HEK293 (cell line): ENCODE results near the gene SLC47A2.

Source experiments
- CTCF ChIA-PET: fragments of 350-600 bp; formaldehyde crosslinking; extraction: SDS; loops from one replicate; lab custom pipeline; 2021; ENCODE audit warnings: antibody characterized with exemption; lab: Yijun Ruan, JAX
- POLR2A ChIA-PET: fragments of 300-600 bp; formaldehyde crosslinking; extraction: SDS; loops from one replicate; lab custom pipeline; 2020; ENCODE audit warnings: antibody characterized with exemption, inconsistent platforms; lab: Yijun Ruan, JAX
- H3K27ac ChIP-seq: fragments of 200-500 bp; sonication (Bioruptor generic); 2 replicates; pipeline ENCODE4 v1.5.1; 2014; ENCODE audit warnings: low read depth, low read length, control low read depth, inconsistent platforms; ENCODE audit errors: extremely low read depth
- H3K36me3 ChIP-seq, 2 experiments: fragments of 200-500 bp in 1 of 2; sonication (Bioruptor generic) in 1 of 2; 1 replicate in 1 of 2; 2 replicates in 1 of 2; pipeline ENCODE4 v1.5.1; 2014 to 2017; ENCODE audit warnings: inconsistent platforms in 2 of 2, low read length in 2 of 2; ENCODE audit not compliant: control insufficient read depth in 2 of 2, insufficient read depth in 1 of 2
- H3K4me1 ChIP-seq: fragments of 200-500 bp; sonication (Bioruptor generic); 2 replicates; pipeline ENCODE4 v1.5.1; 2014; ENCODE audit warnings: mild to moderate bottlenecking, low read length, inconsistent platforms; ENCODE audit not compliant: control insufficient read depth, insufficient read depth
- H3K4me3 ChIP-seq: 2 replicates; pipeline ENCODE4 v1.5.1; 2011; ENCODE audit warnings: low read depth, mild to moderate bottlenecking, control low read depth, low read length, moderate library complexity
- H3K9me3 ChIP-seq: fragments of 200-500 bp; sonication (Bioruptor generic); 2 replicates; pipeline ENCODE4 v1.5.1; 2014; ENCODE audit warnings: low read depth, low read length, inconsistent platforms; ENCODE audit not compliant: control insufficient read depth, insufficient read depth
- BCL11B ChIP-seq: fragments of 450-650 bp; formaldehyde crosslinking; IDR thresholded peaks from 2 replicates; pipeline ENCODE4 v1.5.1; 2016; ENCODE audit warnings: low read depth, missing biosample characterization, missing genetic modification characterization
- FEZF1 ChIP-seq: fragments of 450-650 bp; formaldehyde crosslinking; IDR thresholded peaks from 2 replicates; pipeline ENCODE4 v1.5.1; 2016; ENCODE audit warnings: missing biosample characterization, missing genetic modification characterization
- KLF16 ChIP-seq: fragments of 450-650 bp; formaldehyde crosslinking; IDR thresholded peaks from 2 replicates; pipeline ENCODE4 v1.5.1; 2017; ENCODE audit warnings: missing biosample characterization, missing genetic modification characterization
- MZF1 ChIP-seq: fragments of 450-650 bp; formaldehyde crosslinking; IDR thresholded peaks from 2 replicates; pipeline ENCODE4 v1.5.1; 2017; ENCODE audit warnings: missing biosample characterization, missing genetic modification characterization, borderline replicate concordance
- PRDM1 ChIP-seq: fragments of 450-650 bp; formaldehyde crosslinking; IDR thresholded peaks from 2 replicates; pipeline ENCODE4; 2016; ENCODE audit warnings: missing biosample characterization, missing genetic modification characterization
- PRDM10 ChIP-seq: fragments of 450-650 bp; formaldehyde crosslinking; IDR thresholded peaks from 2 replicates; pipeline ENCODE4 v1.5.1; 2016; ENCODE audit warnings: missing biosample characterization, missing genetic modification characterization
- TRIM28 ChIP-seq: IDR thresholded peaks from 2 replicates; pipeline ENCODE4 v1.6.1; 2011; ENCODE audit warnings: low read length, control low read depth, borderline replicate concordance
- ZFP69B ChIP-seq: fragments of 450-650 bp; formaldehyde crosslinking; IDR thresholded peaks from 2 replicates; pipeline ENCODE4 v1.5.1; 2016; ENCODE audit warnings: missing biosample characterization, missing genetic modification characterization
- ZNF114 ChIP-seq: fragments of 450-650 bp; formaldehyde crosslinking; IDR thresholded peaks from 2 replicates; pipeline ENCODE4 v1.5.0; 2017; ENCODE audit warnings: missing biosample characterization, missing genetic modification characterization
- ZNF341 ChIP-seq: fragments of 450-650 bp; formaldehyde crosslinking; IDR thresholded peaks from 2 replicates; pipeline ENCODE4; 2016; ENCODE audit warnings: low read depth, missing biosample characterization, missing genetic modification characterization
- ZNF366 ChIP-seq: fragments of 450-650 bp; formaldehyde crosslinking; conservative IDR thresholded peaks from 2 replicates; pipeline ENCODE4 v1.5.1; 2016; ENCODE audit warnings: missing biosample characterization, missing genetic modification characterization
- ZNF37A ChIP-seq: fragments of 450-650 bp; IDR thresholded peaks from 2 replicates; pipeline ENCODE4 v1.5.1; 2018; ENCODE audit warnings: missing biosample characterization, missing genetic modification characterization
- ZNF501 ChIP-seq: fragments of 450-650 bp; formaldehyde crosslinking; IDR thresholded peaks from 2 replicates; pipeline ENCODE4 v1.5.1; 2016; ENCODE audit warnings: missing biosample characterization, missing genetic modification characterization
- ZNF561 ChIP-seq: fragments of 450-650 bp; IDR thresholded peaks from 2 replicates; pipeline ENCODE4 v1.5.1; 2018; ENCODE audit warnings: missing biosample characterization, missing genetic modification characterization, borderline replicate concordance
- ZNF600 ChIP-seq: fragments of 450-650 bp; formaldehyde crosslinking; IDR thresholded peaks from 2 replicates; pipeline ENCODE4 v1.5.1; 2016; ENCODE audit warnings: missing biosample characterization, missing genetic modification characterization
- ZNF621 ChIP-seq: fragments of 450-650 bp; formaldehyde crosslinking; IDR thresholded peaks from 2 replicates; pipeline ENCODE4 v1.5.1; 2017; ENCODE audit warnings: missing biosample characterization, missing genetic modification characterization
- ZNF76 ChIP-seq: fragments of 450-650 bp; formaldehyde crosslinking; IDR thresholded peaks from 2 replicates; pipeline ENCODE4; 2016; ENCODE audit warnings: low read depth, missing biosample characterization, missing genetic modification characterization, borderline replicate concordance
- ZSCAN16 ChIP-seq: fragments of 450-650 bp; formaldehyde crosslinking; IDR thresholded peaks from 2 replicates; pipeline ENCODE4 v1.5.1; 2016; ENCODE audit warnings: missing biosample characterization, missing genetic modification characterization
- TF ChIP-seq, protein P1 (sequence below): fragments of 450-650 bp; formaldehyde crosslinking; IDR thresholded peaks from 2 replicates; pipeline ENCODE4 v1.5.1; 2017; ENCODE audit warnings: missing biosample characterization, missing genetic modification characterization
- TF ChIP-seq, protein P2 (sequence below): fragments of 450-650 bp; formaldehyde crosslinking; IDR thresholded peaks from 2 replicates; pipeline ENCODE4 v1.5.1; 2016; ENCODE audit warnings: missing biosample characterization, missing genetic modification characterization
- TF ChIP-seq, protein P3 (sequence below): fragments of 450-650 bp; formaldehyde crosslinking; IDR thresholded peaks from 2 replicates; pipeline ENCODE4 v1.5.1; 2016; ENCODE audit warnings: missing biosample characterization, missing genetic modification characterization

The SLC47A2 gene

GRCh38 chr17:19641687-19642372 lies 74.6 kb downstream of the SLC47A2 start:
- Histone ChIP-seq H3K27ac (no peak overlapping the region), H3K9me3 (no peaks in the 10 kb centered on the region), H3K4me3 (no peak overlapping the region), H3K4me1 (peaks cover 21% of the 10 kb centered on the region), H3K36me3 (no peaks in the 10 kb centered on the region)
- POLR2A ChIA-PET: no interaction called here
- CTCF ChIA-PET: interaction anchor here (0.6 to 2.7 kb wide), 4 partner anchors 11 to 121 kb away, joined by 3 to 10 read pairs (median 3); no protein-coding TSS in a partner anchor
- TF ChIP-seq PRDM10 (tag by site-specific recombination): peak; percentile 56; the same call in 1 of the 2 replicates
- TF ChIP-seq, protein P1, sequence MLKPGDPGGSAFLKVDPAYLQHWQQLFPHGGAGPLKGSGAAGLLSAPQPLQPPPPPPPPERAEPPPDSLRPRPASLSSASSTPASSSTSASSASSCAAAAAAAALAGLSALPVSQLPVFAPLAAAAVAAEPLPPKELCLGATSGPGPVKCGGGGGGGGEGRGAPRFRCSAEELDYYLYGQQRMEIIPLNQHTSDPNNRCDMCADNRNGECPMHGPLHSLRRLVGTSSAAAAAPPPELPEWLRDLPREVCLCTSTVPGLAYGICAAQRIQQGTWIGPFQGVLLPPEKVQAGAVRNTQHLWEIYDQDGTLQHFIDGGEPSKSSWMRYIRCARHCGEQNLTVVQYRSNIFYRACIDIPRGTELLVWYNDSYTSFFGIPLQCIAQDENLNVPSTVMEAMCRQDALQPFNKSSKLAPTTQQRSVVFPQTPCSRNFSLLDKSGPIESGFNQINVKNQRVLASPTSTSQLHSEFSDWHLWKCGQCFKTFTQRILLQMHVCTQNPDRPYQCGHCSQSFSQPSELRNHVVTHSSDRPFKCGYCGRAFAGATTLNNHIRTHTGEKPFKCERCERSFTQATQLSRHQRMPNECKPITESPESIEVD (tag by site-specific recombination): peak; percentile 68
- TF ChIP-seq ZSCAN16 (tag by site-specific recombination): no peak
- TF ChIP-seq FEZF1 (tag by site-specific recombination): 0 out of 2 replicates have a peak, but pooled peaks have one; percentile 38

- Histone ChIP-seq H3K4me3 (no peak overlapping the region), H3K27ac (no peak overlapping the region)
- POLR2A ChIA-PET: interaction anchor here (2.0 kb wide), 1 partner anchor 17 kb away, joined by 6 read pairs; the partner anchor contains the start of gene ALDH3A2
- TF ChIP-seq ZNF501: no peak
- no peak for TF ChIP-seq ZFP69B
- TF ChIP-seq TRIM28: no peak
- TF ChIP-seq ZNF341 (tag by site-specific recombination): no peak
- no peak for TF ChIP-seq ZNF600 (tag by site-specific recombination)
- TF ChIP-seq ZNF76 (tag by site-specific recombination): no peak
- TF ChIP-seq BCL11B (tag by site-specific recombination): no peak
- TF ChIP-seq ZNF114: no peak
- TF ChIP-seq ZNF561 (tag by site-specific recombination): no peak
- no peak for TF ChIP-seq MZF1 (tag by site-specific recombination)
- TF ChIP-seq ZNF366 (tag by site-specific recombination): no peak
- no peak for TF ChIP-seq ZNF37A
- no peak for TF ChIP-seq KLF16 (tag by site-specific recombination)
- TF ChIP-seq, protein P2, sequence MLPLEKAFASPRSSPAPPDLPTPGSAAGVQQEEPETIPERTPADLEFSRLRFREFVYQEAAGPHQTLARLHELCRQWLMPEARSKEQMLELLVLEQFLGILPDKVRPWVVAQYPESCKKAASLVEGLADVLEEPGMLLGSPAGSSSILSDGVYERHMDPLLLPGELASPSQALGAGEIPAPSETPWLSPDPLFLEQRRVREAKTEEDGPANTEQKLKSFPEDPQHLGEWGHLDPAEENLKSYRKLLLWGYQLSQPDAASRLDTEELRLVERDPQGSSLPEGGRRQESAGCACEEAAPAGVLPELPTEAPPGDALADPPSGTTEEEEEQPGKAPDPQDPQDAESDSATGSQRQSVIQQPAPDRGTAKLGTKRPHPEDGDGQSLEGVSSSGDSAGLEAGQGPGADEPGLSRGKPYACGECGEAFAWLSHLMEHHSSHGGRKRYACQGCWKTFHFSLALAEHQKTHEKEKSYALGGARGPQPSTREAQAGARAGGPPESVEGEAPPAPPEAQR: no peak
- TF ChIP-seq PRDM1 (tag by site-specific recombination): no peak
- no peak for TF ChIP-seq ZNF621 (tag by site-specific recombination)
- TF ChIP-seq, protein P3, sequence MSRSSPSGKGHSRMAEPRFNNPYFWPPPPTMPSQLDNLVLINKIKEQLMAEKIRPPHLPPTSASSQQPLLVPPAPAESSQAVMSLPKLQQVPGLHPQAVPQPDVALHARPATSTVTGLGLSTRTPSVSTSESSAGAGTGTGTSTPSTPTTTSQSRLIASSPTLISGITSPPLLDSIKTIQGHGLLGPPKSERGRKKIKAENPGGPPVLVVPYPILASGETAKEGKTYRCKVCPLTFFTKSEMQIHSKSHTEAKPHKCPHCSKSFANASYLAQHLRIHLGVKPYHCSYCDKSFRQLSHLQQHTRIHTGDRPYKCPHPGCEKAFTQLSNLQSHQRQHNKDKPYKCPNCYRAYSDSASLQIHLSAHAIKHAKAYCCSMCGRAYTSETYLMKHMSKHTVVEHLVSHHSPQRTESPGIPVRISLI (tag by site-specific recombination): no peak
- TF ChIP-seq, all 188 proteins: peak for 0
- CTCF ChIA-PET: interaction anchor here (0.7 to 3.9 kb wide), 3 partner anchors 15 to 18 kb away, joined by 3 to 27 read pairs (median 4); no protein-coding TSS in a partner anchor
- H3K4me1 ChIP-seq: no peaks in the 10 kb centered on the region
- H3K9me3 ChIP-seq: no peaks in the 10 kb centered on the region
- no peaks in the 10 kb centered on the region for H3K36me3 ChIP-seq
Measured at GRCh38 chr17:19631905-19632304, 84.5 kb downstream of the SLC47A2 start.
